Astrocyte of the cerebellum (primary cell): ENCODE results near the gene UTP3.
"Not testable (repeated sequence)": the region's sequence is repeated elsewhere in the genome, so short reads cannot be mapped to it uniquely, and the experiment has no call there.

Experiments used
- DNase-seq: peaks from one replicate; pipeline ENCODE4 v3.0.0-alpha.2; 2011; ENCODE audit warnings: low read depth
- H3K4me3 ChIP-seq: 2 replicates; pipeline ENCODE4 v1.5.1; 2011; ENCODE audit warnings: mild to moderate bottlenecking, low read depth, low read length, moderate library complexity
- in situ Hi-C: cut with HindIII; loops from 2 replicates; pipeline ENCODE4 v1.10.0; 2017; ENCODE audit warnings: low sequenced_read_pairs
- TF ChIP-seq, protein P1 (sequence below): IDR thresholded peaks from 2 replicates; pipeline ENCODE4 v1.5.1; 2012; ENCODE audit warnings: low read length, low read depth, moderate library complexity, mild to moderate bottlenecking; ENCODE audit errors: missing control alignments

The UTP3 gene

DNA sequence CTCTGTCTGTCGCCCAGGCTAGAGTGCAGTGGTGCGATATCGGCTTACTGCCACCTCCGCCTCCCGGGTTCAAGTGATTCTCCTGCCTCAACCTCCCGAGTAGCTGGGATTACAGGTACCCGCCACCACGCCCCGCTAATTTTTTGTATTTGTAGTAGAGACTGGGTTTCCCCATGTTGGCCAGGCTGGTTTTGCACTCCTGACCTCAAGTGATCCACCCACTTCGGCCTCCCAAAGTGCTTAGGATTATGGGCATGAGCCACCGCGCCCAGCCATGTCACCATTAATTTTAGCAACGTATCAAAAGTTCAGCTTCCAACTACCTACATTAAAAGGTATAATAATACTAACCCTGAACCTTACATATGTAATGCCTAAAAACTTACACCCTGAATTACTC is 940 bp upstream of the UTP3 start:
- TF ChIP-seq, protein P1, sequence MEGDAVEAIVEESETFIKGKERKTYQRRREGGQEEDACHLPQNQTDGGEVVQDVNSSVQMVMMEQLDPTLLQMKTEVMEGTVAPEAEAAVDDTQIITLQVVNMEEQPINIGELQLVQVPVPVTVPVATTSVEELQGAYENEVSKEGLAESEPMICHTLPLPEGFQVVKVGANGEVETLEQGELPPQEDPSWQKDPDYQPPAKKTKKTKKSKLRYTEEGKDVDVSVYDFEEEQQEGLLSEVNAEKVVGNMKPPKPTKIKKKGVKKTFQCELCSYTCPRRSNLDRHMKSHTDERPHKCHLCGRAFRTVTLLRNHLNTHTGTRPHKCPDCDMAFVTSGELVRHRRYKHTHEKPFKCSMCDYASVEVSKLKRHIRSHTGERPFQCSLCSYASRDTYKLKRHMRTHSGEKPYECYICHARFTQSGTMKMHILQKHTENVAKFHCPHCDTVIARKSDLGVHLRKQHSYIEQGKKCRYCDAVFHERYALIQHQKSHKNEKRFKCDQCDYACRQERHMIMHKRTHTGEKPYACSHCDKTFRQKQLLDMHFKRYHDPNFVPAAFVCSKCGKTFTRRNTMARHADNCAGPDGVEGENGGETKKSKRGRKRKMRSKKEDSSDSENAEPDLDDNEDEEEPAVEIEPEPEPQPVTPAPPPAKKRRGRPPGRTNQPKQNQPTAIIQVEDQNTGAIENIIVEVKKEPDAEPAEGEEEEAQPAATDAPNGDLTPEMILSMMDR: no peak
- DNase-seq: no peak
- in situ Hi-C loops: no loop called here
- peak overlapping the region; percentile 98 for H3K4me3 ChIP-seq

DNA sequence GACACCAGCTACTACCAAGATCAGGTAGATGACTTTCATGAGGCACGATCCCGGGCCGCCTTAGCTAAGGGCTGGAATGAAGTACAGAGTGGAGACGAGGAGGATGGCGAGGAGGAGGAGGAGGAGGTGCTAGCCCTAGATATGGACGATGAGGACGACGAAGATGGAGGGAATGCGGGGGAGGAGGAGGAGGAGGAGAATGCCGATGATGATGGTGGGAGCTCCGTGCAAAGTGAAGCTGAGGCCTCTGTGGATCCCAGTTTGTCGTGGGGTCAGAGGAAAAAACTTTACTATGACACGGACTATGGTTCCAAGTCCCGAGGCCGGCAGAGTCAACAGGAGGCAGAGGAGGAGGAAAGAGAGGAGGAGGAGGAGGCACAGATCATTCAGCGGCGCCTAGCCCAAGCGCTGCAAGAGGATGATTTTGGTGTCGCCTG is 481 bp downstream of the UTP3 start:
- in situ Hi-C loops: no loop called here
- no peak for DNase-seq
- TF ChIP-seq, protein P1: no peak
- H3K4me3 ChIP-seq: peak overlapping the region; percentile 98

DNA sequence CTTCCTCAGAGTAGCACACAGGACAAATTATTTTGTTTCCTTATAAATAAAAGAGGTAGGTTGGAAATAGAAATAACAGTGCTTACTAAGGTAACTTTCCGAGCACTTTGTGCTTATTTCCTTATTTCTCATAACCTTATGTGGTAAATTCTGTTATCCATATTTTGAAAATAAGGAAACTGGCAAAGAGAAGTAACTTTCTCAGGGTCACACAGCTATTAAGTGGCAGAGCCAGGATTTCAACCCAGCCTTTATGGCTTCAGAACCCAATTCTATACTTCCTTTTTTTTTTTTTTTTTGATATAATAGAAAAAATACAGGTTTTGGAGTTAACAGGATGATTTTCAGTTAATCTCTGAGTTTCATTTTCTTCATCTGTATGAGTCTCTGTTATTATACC is 3.3 kb downstream of the UTP3 start:
- no peak overlapping the region for H3K4me3 ChIP-seq
- TF ChIP-seq, protein P1: no peak
- in situ Hi-C loops: no loop called here
- no peak for DNase-seq

DNA sequence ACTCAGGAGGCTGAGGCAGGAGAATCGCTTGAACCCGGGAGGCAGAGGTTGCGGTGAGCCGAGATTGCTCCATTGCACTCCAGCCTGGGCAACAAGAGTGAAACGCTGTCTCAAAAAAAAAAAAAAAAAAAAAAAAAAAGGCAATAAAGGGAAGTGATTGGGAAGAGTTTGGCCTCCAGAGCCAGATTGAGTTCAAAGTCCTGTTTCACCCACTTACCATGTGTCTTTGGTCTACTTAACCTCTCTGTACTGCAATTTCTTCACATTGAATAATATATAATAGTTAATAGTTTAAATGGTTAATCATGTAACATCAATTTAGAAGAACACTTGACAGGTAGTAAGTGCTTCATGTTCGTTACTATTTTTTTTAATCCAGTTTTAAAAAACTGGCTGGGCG is 6.3 kb downstream of the UTP3 start:
- H3K4me3 ChIP-seq, in situ Hi-C loops, DNase-seq: not testable (repeated sequence)

DNA sequence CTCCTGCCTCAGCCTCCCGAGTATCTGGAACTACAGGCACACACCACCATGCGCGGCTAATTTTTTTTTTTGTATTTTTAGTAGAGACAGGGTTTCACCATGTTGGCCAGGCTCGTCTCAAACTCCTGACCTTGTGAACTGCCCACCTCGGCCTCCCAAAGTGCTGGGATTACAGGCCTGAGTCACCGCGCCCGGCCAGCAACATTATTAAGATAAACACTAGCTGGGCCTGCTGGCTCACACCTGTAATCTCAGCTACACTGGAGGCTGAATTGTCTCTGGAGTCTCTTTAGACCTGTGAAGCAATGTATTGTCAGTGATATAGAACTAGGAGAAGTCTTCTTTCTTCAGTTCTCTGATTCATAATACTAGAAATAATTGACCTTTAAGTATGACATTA is 10.1 kb downstream of the UTP3 start:
- DNase-seq, in situ Hi-C loops, H3K4me3 ChIP-seq: not testable (repeated sequence)

DNA sequence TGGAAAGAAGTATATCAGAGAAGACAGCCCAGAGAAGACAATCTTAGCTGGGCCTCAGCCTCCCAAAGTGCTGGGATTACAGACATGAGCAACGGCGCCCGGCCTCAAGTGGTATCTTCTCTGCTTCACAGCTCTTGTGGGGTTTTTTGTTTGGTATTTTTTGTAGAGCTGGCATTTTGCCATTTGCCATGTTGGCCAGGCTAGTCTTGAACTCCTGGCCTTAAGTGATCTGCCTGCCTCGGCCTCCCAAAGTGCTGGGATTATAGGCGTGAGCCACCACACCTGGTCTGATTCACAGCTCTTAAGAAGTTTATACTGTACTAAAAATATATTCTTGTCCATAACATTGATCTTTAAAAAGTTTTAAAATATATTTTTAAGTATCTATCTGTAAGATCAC is 12.4 kb downstream of the UTP3 start:
- DNase-seq: no peak
- in situ Hi-C loops: no loop called here
- TF ChIP-seq, protein P1: no peak
- H3K4me3 ChIP-seq: no peak overlapping the region

DNA sequence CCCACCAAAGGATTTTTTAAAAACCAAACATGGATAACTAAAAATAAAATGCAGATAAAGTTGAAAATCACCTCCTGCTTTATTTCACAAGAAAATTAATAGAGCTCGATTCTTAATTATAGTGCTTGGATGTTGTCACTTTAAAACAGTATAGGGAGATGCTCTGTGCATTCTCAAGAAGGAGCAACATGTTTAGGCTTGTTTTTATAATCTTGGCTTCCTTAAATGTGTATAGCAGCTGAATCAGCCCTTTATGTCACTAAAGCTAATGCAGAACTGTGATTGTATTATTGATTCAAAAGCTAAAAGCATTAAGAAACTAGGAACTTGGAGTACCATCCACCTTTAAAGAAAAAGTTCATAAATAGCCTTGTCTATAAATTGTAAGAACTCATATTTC is 12.9 kb downstream of the UTP3 start:
- no peak for DNase-seq
- TF ChIP-seq, protein P1: no peak
- no peak overlapping the region for H3K4me3 ChIP-seq
- in situ Hi-C loops: no loop called here

DNA sequence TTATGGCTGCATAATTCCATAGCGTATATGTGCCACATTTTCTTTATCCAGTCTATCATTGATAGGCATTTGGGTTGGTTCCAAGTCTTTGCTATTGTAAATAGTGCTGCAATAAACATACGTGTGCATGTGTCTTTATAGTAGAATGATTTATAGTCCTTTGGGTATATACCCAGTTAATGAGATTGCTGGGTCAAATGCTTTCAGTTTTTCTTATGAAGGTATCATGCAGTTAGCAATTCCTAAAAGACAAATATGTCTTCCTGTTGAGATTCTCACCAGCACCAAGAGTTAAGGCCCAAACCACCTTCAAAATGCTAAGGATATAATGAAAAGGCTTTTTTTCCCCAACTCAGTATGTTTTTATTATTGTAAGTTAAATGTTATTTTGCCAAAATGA is 14.3 kb downstream of the UTP3 start:
- in situ Hi-C loops, DNase-seq, H3K4me3 ChIP-seq: not testable (repeated sequence)
